NT2/D1 (cell line): ENCODE measurements around the gene UBL3.

Source experiments
- DNase-seq: peaks from one replicate; pipeline ENCODE4 v3.0.0-alpha.2; 2011; ENCODE audit warnings: low read depth, low spot score
- H3K27me3 ChIP-seq: 2 replicates; pipeline ENCODE4 v1.6.0; 2011; ENCODE audit warnings: mild to moderate bottlenecking; ENCODE audit not compliant: insufficient read length, insufficient read depth
- H3K36me3 ChIP-seq: 2 replicates; pipeline ENCODE4 v1.6.1; 2011; ENCODE audit warnings: mild to moderate bottlenecking, low read length, mixed read lengths; ENCODE audit not compliant: insufficient read depth, insufficient read length
- H3K4me1 ChIP-seq: 2 replicates; pipeline ENCODE4 v1.5.1; 2011; ENCODE audit not compliant: insufficient read depth, insufficient read length
- H3K4me3 ChIP-seq: 2 replicates; pipeline ENCODE4 v1.5.1; 2011; ENCODE audit warnings: low read depth; ENCODE audit not compliant: insufficient read length
- H3K9ac ChIP-seq: 2 replicates; pipeline ENCODE4 v1.6.0; 2011; ENCODE audit warnings: low read depth; ENCODE audit not compliant: insufficient read length
- H3K9me3 ChIP-seq: 2 replicates; pipeline ENCODE4 v1.5.1; 2011; ENCODE audit warnings: mild to moderate bottlenecking, low read length; ENCODE audit not compliant: insufficient read depth
- SUZ12 ChIP-seq: IDR thresholded peaks from 2 replicates; pipeline ENCODE4 v1.6.1; 2011; ENCODE audit not compliant: insufficient read length, insufficient read depth; ENCODE audit errors: extremely low read depth
- YY1 ChIP-seq: IDR thresholded peaks from 2 replicates; pipeline ENCODE4 v1.6.1; 2011; ENCODE audit not compliant: insufficient read length, insufficient read depth
- ZNF274 ChIP-seq: IDR thresholded peaks from 2 replicates; pipeline ENCODE4 v1.6.1; 2011; ENCODE audit warnings: mild to moderate bottlenecking, low read depth, low read length

The UBL3 gene

GRCh38 chr13:29771247-29771646, 79.2 kb downstream of the UBL3 start:
- H3K9ac ChIP-seq, result no peak overlapping the region
- DNase-seq, result no peak
- H3K9me3 ChIP-seq, result no peaks in the 10 kb centered on the region
- H3K36me3 ChIP-seq, result peaks cover 4% of the 10 kb centered on the region
- no peaks in the 10 kb centered on the region for H3K27me3 ChIP-seq
- H3K4me1 ChIP-seq, result no peaks in the 10 kb centered on the region
- H3K4me3 ChIP-seq, result no peak overlapping the region
- TF ChIP-seq YY1 (no peak), SUZ12 (no peak), ZNF274 (no peak)

DNA sequence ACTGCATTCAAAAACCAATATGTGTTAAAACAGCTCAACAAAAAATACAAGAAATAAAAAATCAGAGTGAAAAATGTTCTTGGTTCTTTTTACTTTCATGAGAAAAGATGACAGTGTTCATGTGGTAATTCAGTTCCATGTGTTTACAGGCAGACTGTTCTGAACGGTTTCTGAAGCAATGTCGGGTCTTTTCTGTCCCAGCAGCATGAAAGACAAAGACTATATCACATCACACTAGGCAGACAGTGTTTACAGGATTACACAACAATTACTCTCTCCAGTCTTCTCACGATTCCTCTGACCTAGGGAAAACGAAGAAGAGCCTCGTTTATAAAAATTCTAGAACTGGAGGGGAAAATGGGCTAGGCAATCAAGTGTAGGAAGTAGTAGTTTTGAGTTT, 83.4 kb downstream of the UBL3 start:
- TF ChIP-seq ZNF274 (no peak), YY1 (no peak), SUZ12 (no peak)
- H3K9ac ChIP-seq, result no peak overlapping the region
- no peak for DNase-seq

GRCh38 chr13:29763436-29764180, 86.8 kb downstream of the UBL3 start:
- Histone ChIP-seq H3K9me3 (no peaks in the 10 kb centered on the region), H3K4me1 (no peaks in the 10 kb centered on the region), H3K9ac (no peak overlapping the region), H3K4me3 (no peak overlapping the region), H3K27me3 (no peaks in the 10 kb centered on the region), H3K36me3 (peaks cover 4% of the 10 kb centered on the region)
- TF ChIP-seq SUZ12 (no peak), YY1 (no peak), ZNF274 (no peak)
- DNase-seq, result no peak

More for the DNA sequence above, 83.4 kb downstream of the UBL3 start:
- Histone ChIP-seq H3K36me3 (peaks cover 4% of the 10 kb centered on the region), H3K27me3 (no peaks in the 10 kb centered on the region), H3K4me1 (no peaks in the 10 kb centered on the region), H3K9me3 (no peaks in the 10 kb centered on the region), H3K4me3 (no peak overlapping the region)

GRCh38 chr13:29761815-29762214, 88.6 kb downstream of the UBL3 start:
- Histone ChIP-seq H3K4me1 (no peaks in the 10 kb centered on the region), H3K9ac (no peak overlapping the region), H3K27me3 (no peaks in the 10 kb centered on the region), H3K9me3 (no peaks in the 10 kb centered on the region), H3K4me3 (no peak overlapping the region), H3K36me3 (peaks cover under 1% of the 10 kb centered on the region)
- no peak for DNase-seq
- no peak for TF ChIP-seq ZNF274
- TF ChIP-seq SUZ12, result no peak
- TF ChIP-seq YY1, result no peak

GRCh38 chr13:29761160-29761559, 89.3 kb downstream of the UBL3 start:
- TF ChIP-seq YY1 (no peak), ZNF274 (no peak), SUZ12 (no peak)
- no peak for DNase-seq

GRCh38 chr13:29760544-29760943, 89.9 kb downstream of the UBL3 start:
- no peak for DNase-seq
- no peak overlapping the region for H3K9ac ChIP-seq
- H3K27me3 ChIP-seq, result no peaks in the 10 kb centered on the region
- H3K9me3 ChIP-seq, result no peaks in the 10 kb centered on the region
- no peaks in the 10 kb centered on the region for H3K36me3 ChIP-seq
- no peak overlapping the region for H3K4me3 ChIP-seq
- H3K4me1 ChIP-seq, result no peaks in the 10 kb centered on the region
- TF ChIP-seq ZNF274 (no peak), SUZ12 (no peak), YY1 (no peak)

More at GRCh38 chr13:29761160-29761559, 89.3 kb downstream of the UBL3 start:
- H3K4me1 ChIP-seq, result no peaks in the 10 kb centered on the region
- no peaks in the 10 kb centered on the region for H3K27me3 ChIP-seq
- no peak overlapping the region for H3K9ac ChIP-seq
- H3K36me3 ChIP-seq, result no peaks in the 10 kb centered on the region
- H3K4me3 ChIP-seq, result no peak overlapping the region
- no peaks in the 10 kb centered on the region for H3K9me3 ChIP-seq

GRCh38 chr13:29758531-29759114, 91.8 kb downstream of the UBL3 start:
- Histone ChIP-seq H3K4me1 (no peaks in the 10 kb centered on the region), H3K9ac (no peak overlapping the region), H3K36me3 (no peaks in the 10 kb centered on the region), H3K27me3 (no peaks in the 10 kb centered on the region), H3K9me3 (no peaks in the 10 kb centered on the region), H3K4me3 (no peak overlapping the region)
- DNase-seq, result no peak
- TF ChIP-seq YY1 (no peak), SUZ12 (no peak), ZNF274 (no peak)

GRCh38 chr13:29756506-29756905, 93.9 kb downstream of the UBL3 start:
- H3K4me1 ChIP-seq, result no peaks in the 10 kb centered on the region
- no peaks in the 10 kb centered on the region for H3K36me3 ChIP-seq
- no peak for TF ChIP-seq ZNF274
- TF ChIP-seq SUZ12, result no peak
- TF ChIP-seq YY1, result no peak
- no peak overlapping the region for H3K4me3 ChIP-seq
- H3K9me3 ChIP-seq, result no peaks in the 10 kb centered on the region
- H3K9ac ChIP-seq, result no peak overlapping the region
- H3K27me3 ChIP-seq, result no peaks in the 10 kb centered on the region
- no peak for DNase-seq
